Endothelial cell of umbilical vein (primary cell): Measurements from ENCODE around the gene AKR7A2. TPM values are rescaled to one million over a fixed set of nuclear protein-coding genes. Genes with fewer than 3 reads are reported as not detected.

ENCODE experiments used
- BruUV-seq: library from RNA; stranded (reverse); fragments of 400-500 nt; replicated peaks from 2 replicates; lab custom pipeline; 2021; lab: Mats Ljungman, UMichigan
- CTCF ChIA-PET: fragments of 300-600, 350-600 bp; sonication (Branson Sonifier 250); formaldehyde crosslinking; loops from one replicate; lab custom pipeline; 2021; ENCODE audit warnings: antibody characterized with exemption, inconsistent platforms; lab: Charles Lee
- POLR2A ChIA-PET: fragments of 300-600, 350-600 bp; sonication (Branson Sonifier 250); formaldehyde crosslinking; loops from one replicate; lab custom pipeline; 2021; ENCODE audit warnings: antibody characterized with exemption, inconsistent platforms; lab: Charles Lee
- DNase-seq: peaks from one replicate; pipeline ENCODE4 v3.0.0-alpha.2; 2011; ENCODE audit warnings: low read depth, low spot score
- FAIRE-seq: peaks from 2 replicates; lab custom pipeline; 2011; peaks lifted over from hg19 to GRCh38; lab: Jason Lieb, UNC
- H2AFZ ChIP-seq: 2 replicates; pipeline ENCODE4 v1.6.0; 2012; ENCODE audit warnings: low read depth, low read length, control low read depth, inconsistent platforms
- H3K27ac ChIP-seq: 2 replicates; pipeline ENCODE4 v1.5.1; 2011; ENCODE audit warnings: low read depth, mild to moderate bottlenecking, control low read depth, low read length, moderate library complexity; ENCODE audit not compliant: insufficient read depth
- H3K27me3 ChIP-seq, 2 experiments: 2 replicates each; pipeline versions ENCODE4 v1.6.0 to v1.6.1; 2011; ENCODE audit warnings: low read length in 2 of 2, mixed read lengths in 1 of 2; ENCODE audit not compliant: control insufficient read depth in 2 of 2, insufficient read depth in 2 of 2
- H3K36me3 ChIP-seq, 2 experiments: 2 replicates in 1 of 2; 3 replicates in 1 of 2; pipeline ENCODE4 v1.5.1; 2011; ENCODE audit warnings: low read length in 2 of 2, mild to moderate bottlenecking in 1 of 2, moderate library complexity in 1 of 2; ENCODE audit not compliant: control insufficient read depth in 2 of 2, insufficient read depth in 2 of 2; ENCODE audit errors: extremely low read depth in 1 of 2
- H3K4me1 ChIP-seq: 3 replicates; pipeline ENCODE4 v1.5.1; 2011; ENCODE audit warnings: mild to moderate bottlenecking, low read length; ENCODE audit not compliant: control insufficient read depth, insufficient read depth; ENCODE audit errors: extremely low read depth
- H3K4me2 ChIP-seq: 2 replicates; pipeline ENCODE4 v1.6.1; 2011; ENCODE audit warnings: low read length, control low read depth, mixed read lengths; ENCODE audit not compliant: insufficient read depth
- H3K4me3 ChIP-seq, 3 experiments: fragments of 200-600 bp in 1 of 3; sonication (generic), shearing (Covaris generic) in 1 of 3; replicated peaks in 1 of 3; 2 replicates each; pipeline ENCODE4 v1.5.1; 2011 to 2016; ENCODE audit warnings: control low read depth in 3 of 3, low read length in 3 of 3, mild to moderate bottlenecking in 2 of 3, inconsistent platforms in 1 of 3, low read depth in 1 of 3, moderate library complexity in 1 of 3; ENCODE audit not compliant: insufficient read depth in 1 of 3
- H3K79me2 ChIP-seq: 2 replicates; pipeline ENCODE4 v1.6.0; 2012; ENCODE audit warnings: low read length, inconsistent platforms; ENCODE audit not compliant: control insufficient read depth, insufficient read depth
- H3K9ac ChIP-seq: replicated peaks from 2 replicates; pipeline ENCODE3; 2011; ENCODE audit warnings: low read length, control low read depth; ENCODE audit not compliant: insufficient read depth; ENCODE audit errors: extremely low read depth
- H3K9me1 ChIP-seq: replicated peaks from 3 replicates; pipeline ENCODE4 v1.6.0; 2011; ENCODE audit warnings: mild to moderate bottlenecking, low read length; ENCODE audit not compliant: control insufficient read depth, insufficient read depth; ENCODE audit errors: extremely low read depth
- H3K9me3 ChIP-seq: replicated peaks from 2 replicates; pipeline ENCODE4 v1.5.1; 2012; ENCODE audit warnings: low read length, inconsistent platforms; ENCODE audit not compliant: control insufficient read depth, insufficient read depth
- H4K20me1 ChIP-seq: replicated peaks from 2 replicates; pipeline ENCODE3; 2011; ENCODE audit warnings: mild to moderate bottlenecking, low read length; ENCODE audit not compliant: control insufficient read depth, insufficient read depth; ENCODE audit errors: extremely low read depth
- CTCF ChIP-seq, 2 donors: IDR thresholded peaks; 1 replicate in 1 of 2; 2 replicates in 1 of 2; pipeline ENCODE4 v1.5.1; 2011; ENCODE audit warnings: low read length in 2 of 2, mild to moderate bottlenecking in 2 of 2, moderate library complexity in 2 of 2, control low read depth in 1 of 2, inconsistent platforms in 1 of 2, low read depth in 1 of 2; ENCODE audit not compliant: insufficient read depth in 1 of 2; ENCODE audit errors: extremely low read depth in 1 of 2
- EZH2 ChIP-seq: IDR thresholded peaks from 2 replicates; pipeline ENCODE4 v1.6.1; 2012; ENCODE audit warnings: borderline replicate concordance, low read depth, mild to moderate bottlenecking, moderate library complexity, low read length, inconsistent platforms; ENCODE audit not compliant: severe bottlenecking
- FOS ChIP-seq: IDR thresholded peaks from 2 replicates; pipeline ENCODE4 v1.6.1; 2011; ENCODE audit warnings: mild to moderate bottlenecking, low read length, moderate library complexity, borderline replicate concordance; ENCODE audit not compliant: insufficient read depth
- GATA2 ChIP-seq: IDR thresholded peaks from 2 replicates; pipeline ENCODE4 v1.7.0; 2011; ENCODE audit warnings: low read depth, mild to moderate bottlenecking, moderate library complexity, mixed read lengths, low read length; ENCODE audit not compliant: insufficient read length, insufficient read depth
- JUN ChIP-seq: IDR thresholded peaks from 2 replicates; pipeline ENCODE4 v1.6.1; 2011; ENCODE audit warnings: borderline replicate concordance, low read depth; ENCODE audit not compliant: insufficient read length, insufficient read depth
- MAX ChIP-seq: IDR thresholded peaks from 2 replicates; pipeline ENCODE4 v1.6.1; 2011; ENCODE audit not compliant: insufficient read depth, insufficient read length
- MYC ChIP-seq: IDR thresholded peaks from one replicate; pipeline ENCODE4 v1.6.1; 2011; ENCODE audit warnings: mild to moderate bottlenecking, low read depth, low read length
- POLR2A ChIP-seq: IDR thresholded peaks from 2 replicates; pipeline ENCODE4 v1.6.1; 2012; ENCODE audit warnings: low read depth, mild to moderate bottlenecking, control low read depth, low read length
- POLR2AphosphoS5 ChIP-seq: IDR thresholded peaks from 2 replicates; pipeline ENCODE4 v1.6.1; 2012; ENCODE audit warnings: low read depth, mild to moderate bottlenecking, control low read depth, low read length, moderate library complexity; ENCODE audit not compliant: insufficient read depth
- dilution Hi-C: fragments of 300-500 bp; cut with MboI; formaldehyde crosslinking; loops from one replicate; pipeline ENCODE4 v1.15.0; 2019; ENCODE audit warnings: low sequenced_read_pairs; ENCODE audit not compliant: extremely low pct_ligation_motif_present
- intact Hi-C: fragments of 100-400 bp; cut with micrococcal nuclease; formaldehyde crosslinking; loops from one replicate; pipeline ENCODE4 v1.10.0; 2022
- polyA plus RNA-seq, 4 experiments: library from polyadenylated mRNA; depleted of rRNA in 3 of 4; stranded (reverse) in 3 of 4; unstranded in 1 of 4; fragments of >200 nt; gene quantifications; 2 replicates each; pipeline versions ENCODE4 v1.2.1 to v1.2.3, GENCODE V29; 2011 to 2012; ENCODE audit warnings: missing spikeins in 1 of 4
- total RNA-seq: library from RNA; stranded (reverse); gene quantifications from 2 replicates; pipeline ENCODE4 v1.2.3, GENCODE V29; 2021

Gene AKR7A2
- total and polyA plus RNA-seq, 2 donors (not counting 3 experiments of a cell fraction or from before 2014, with no cell fraction given): 48.0 to 70.7 TPM

DNA sequence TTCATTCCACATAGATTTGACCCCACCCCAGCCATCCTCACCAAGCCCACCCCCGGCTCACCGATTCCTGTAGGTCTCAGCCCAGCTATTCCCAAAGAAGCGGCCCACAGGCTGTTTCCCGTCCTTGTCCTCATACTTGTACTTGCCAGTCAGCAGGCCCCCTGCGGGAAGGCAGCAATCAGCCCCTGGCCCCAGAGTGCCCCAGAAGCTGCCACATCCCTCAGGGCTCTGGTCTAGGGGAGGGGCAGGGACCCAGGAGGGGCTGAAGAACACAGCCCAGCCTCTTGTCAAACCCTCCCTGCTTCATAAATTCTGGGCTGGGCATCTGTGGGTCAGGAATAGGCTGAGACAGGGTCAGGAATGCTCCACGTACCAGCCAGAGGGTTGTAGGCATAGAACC is 5.0 kb downstream of the AKR7A2 start:
- Histone ChIP-seq H3K9me1 (no peaks in the 10 kb centered on the region), H2AFZ (no peak overlapping the region), H3K9me3 (no peaks in the 10 kb centered on the region), H3K9ac (no peak overlapping the region), H3K4me2 (no peak overlapping the region), H4K20me1 (no peaks in the 10 kb centered on the region), H3K36me3 (peaks cover 8 to 20% of the 10 kb centered on the region in 2 experiments), H3K27me3 (no peaks in the 10 kb centered on the region), H3K4me3 (no peak overlapping the region), H3K79me2 (peaks cover 7% of the 10 kb centered on the region), H3K27ac (no peak overlapping the region), H3K4me1 (peaks cover 5% of the 10 kb centered on the region)
- FAIRE-seq (no peak), DNase-seq (no peak)
- intact Hi-C loops: no loop called here
- CTCF ChIA-PET: no interaction called here
- TF ChIP-seq POLR2AphosphoS5: no peak
- no peak for TF ChIP-seq MAX
- no peak for TF ChIP-seq POLR2A
- TF ChIP-seq JUN: no peak
- TF ChIP-seq MYC: no peak
- no peak for TF ChIP-seq GATA2
- no peak for TF ChIP-seq FOS
- TF ChIP-seq EZH2: no peak
- no peak for TF ChIP-seq CTCF (IDR thresholded peaks at IDR 0.05; ENCODE audit: extremely low read depth in 1 of 2, insufficient read depth in 1 of 2, low read depth in 1 of 2, low read length in 2 of 2)
- dilution Hi-C loops: no loop called here
- no TSS peak for BruUV-seq
- POLR2A ChIA-PET: interaction anchor here (0.7 kb wide), 1 partner anchor 41 kb away, joined by 3 read pairs; no protein-coding TSS in a partner anchor
